ENCODE measurements around the gene ANAPC2.

The ANAPC2 gene

DNA sequence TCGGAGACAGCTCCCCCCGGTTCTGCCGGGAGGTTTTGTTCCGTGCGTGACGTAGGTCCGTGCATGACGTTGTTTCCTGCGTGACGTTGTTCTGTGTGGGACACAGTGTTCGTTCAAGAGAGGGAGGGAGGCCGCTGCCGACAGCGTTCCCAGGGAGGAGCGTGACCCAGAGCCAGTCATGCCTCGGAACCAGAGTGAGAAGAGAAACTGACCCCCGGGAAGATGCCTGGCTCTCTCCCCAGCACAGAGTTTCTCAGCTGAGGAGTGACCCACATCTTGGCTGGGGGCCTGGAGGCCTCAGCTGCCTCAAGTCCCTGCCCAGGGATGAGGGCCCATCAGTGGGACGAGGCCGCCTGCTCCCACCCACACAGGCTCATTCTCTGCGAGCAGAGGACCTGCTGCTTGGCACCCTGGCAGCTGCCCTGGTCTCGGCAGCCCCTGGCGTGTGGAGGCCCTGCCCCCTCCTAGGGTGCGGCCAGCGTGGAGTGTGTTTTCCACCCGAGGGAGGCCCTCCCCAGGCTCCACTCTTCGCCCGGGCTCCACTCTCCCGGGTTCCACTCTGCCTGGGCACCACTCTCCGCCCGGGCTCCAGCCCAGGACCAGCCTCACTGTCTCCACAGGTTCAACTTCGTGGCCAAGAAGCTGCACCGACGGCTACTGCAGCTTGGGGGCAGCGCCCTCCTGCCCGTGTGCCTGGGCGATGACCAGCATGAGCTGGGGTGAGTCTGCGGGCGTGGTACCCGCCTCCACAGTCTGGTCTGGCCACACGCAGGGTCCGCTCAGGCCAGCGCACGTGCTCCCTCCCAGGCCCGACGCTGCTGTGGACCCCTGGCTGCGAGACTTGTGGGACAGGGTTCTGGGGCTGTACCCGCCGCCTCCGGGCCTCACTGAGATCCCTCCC lies 25.1 kb upstream of the ANAPC2 start:
- no peak for DNase-seq

DNA sequence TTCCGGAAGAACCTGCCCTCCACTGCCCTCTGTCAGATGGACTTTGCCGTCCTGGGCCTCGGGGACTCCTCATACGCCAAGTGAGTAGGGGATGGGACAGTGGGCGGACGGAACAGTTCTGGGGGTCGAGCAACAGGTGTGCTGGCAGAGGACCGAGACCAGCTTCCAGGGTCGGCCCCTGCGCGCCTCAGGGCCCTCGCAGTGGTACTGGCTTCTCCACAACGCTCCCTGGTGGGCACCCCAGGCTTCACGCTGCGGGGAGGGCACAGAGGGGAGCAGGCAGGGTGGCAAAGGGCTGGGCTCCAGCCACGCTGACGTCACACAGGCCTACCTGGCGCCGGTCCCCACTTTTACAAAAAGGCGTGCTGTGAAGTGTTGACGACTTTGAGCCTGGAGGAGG lies 24.2 kb upstream of the ANAPC2 start:
- no peak for DNase-seq

DNA sequence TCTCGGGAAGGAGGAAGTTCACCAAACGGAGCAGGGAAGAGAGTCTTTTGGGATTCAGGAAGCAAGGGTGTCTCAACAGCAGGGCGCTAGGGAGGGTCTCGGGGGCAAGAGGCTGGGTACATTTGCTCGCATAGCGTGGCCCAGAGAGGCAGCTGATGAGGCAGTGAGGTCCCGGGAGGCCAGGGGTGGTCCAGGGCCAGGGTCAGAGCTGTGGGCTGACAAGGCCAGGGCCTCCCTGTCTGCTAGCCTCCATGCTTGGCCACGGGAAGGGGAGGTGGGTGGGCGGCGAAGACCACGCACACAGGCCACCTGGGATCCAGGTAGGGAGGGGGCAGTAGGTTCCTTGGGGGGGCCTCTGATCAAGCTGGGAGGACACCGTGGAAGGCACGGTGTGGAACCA lies 23.2 kb upstream of the ANAPC2 start:
- DNase-seq = no peak

DNA sequence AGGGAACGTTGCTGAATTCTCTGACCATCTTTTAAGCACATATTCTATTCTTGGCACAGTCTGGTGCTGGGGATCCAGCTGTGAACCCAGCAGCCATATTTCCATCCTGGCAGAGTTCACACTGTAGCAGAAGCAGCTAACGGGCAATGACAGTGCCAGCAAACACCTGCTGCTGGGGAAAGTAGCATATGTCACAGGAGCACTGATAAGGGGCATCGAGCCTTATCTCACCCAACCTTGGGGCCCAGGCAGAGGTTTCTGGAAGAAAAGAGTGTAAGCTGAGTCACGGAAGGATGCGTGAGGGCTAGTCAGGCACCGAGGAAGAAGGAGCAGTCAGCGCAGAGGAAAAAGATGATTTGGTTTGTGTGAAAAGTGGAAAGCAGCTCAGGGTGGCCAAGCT lies 18.2 kb upstream of the ANAPC2 start:
- DNase-seq = no peak

DNA sequence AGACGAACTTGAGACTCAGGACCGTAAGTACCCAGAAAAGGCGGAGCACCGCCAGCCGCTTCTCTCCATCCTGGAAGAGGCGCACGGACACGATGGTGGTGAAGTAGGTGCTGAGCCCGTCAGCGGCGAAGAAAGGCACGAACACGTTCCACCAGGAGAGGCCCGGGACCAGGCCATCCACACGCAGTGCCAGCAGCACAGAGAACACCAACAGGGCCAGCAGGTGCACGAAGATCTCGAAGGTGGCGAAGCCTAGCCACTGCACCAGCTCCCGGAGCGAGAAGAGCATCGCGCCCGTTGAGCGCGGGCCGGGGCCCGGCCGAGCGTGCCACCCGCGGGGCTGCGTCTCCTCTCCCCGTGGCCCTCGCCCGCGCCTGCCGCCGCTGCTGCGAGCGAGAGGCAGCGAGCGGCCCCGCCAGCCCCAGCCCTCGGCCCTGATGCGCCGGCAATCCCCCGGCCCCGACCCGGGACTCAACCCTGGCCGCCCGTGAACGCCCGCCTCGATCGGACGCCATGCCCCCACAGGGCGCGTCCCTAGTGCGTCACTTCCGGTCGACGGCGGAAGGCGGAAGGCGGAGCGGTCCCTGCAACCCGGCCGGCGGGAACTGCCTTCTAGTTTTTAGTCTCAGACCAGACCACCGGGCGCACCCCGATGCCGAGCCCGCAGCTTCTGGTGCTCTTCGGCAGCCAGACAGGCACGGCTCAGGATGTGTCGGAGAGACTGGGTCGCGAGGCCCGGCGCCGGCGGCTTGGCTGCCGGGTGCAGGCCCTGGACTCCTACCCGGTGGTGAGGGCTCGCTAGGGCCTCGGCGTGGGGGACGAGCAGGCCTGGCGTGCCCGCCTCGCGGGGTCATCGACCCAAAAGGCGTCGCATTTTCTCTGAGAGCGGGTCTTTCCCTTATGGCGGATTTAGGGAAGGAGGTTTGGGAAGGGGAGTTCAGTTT lies 17.0 kb upstream of the ANAPC2 start, which contains the start of the genes NDOR1 and TMEM203:
NDOR1 (plus strand) TSS at position 575 of the 944 bp plus-strand sequence; CDS start at position 653, 78 bp downstream.
TMEM203 (minus strand) TSS at position 523 of the 944 bp plus-strand sequence; CDS start at position 289, 234 bp downstream.
- peak; percentile 99 for DNase-seq

DNA sequence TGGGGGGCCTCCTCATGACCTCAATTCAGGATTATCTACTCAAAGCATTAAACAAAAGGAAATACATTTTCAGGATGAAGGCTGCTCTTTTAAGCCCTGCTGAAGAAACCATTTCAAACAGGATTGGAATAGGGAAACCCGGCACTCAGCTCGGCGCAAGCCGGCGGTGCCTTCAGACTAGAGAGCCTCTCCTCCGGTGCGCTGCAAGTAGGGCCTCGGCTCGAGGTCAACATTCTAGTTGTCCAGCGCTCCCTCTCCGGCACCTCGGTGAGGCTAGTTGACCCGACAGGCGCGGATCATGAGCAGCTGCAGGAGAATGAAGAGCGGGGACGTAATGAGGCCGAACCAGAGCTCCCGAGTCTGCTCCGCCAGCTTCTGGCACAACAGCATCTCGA lies 16.4 kb upstream of the ANAPC2 start:
- DNase-seq = no peak

DNA sequence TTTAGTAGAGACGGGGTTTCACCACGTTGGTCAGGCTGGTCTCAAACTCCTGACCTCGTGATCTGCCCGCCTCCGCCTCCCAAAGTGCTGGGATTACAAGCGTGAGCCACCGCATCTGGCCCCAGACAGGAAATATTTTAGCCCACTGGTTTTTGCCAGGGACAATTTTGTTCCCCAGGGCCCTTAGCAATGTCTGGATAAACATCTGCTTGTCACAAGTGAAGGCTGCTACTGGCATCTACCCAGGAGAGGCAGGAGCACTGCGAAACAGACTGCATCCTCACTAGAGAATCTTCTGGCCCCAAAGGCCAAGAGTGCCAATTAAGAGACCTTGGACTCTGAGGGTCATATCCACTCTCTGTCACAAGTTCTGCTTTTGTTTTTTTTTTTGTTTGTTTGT lies 14.6 kb upstream of the ANAPC2 start:
- DNase-seq = no peak

DNA sequence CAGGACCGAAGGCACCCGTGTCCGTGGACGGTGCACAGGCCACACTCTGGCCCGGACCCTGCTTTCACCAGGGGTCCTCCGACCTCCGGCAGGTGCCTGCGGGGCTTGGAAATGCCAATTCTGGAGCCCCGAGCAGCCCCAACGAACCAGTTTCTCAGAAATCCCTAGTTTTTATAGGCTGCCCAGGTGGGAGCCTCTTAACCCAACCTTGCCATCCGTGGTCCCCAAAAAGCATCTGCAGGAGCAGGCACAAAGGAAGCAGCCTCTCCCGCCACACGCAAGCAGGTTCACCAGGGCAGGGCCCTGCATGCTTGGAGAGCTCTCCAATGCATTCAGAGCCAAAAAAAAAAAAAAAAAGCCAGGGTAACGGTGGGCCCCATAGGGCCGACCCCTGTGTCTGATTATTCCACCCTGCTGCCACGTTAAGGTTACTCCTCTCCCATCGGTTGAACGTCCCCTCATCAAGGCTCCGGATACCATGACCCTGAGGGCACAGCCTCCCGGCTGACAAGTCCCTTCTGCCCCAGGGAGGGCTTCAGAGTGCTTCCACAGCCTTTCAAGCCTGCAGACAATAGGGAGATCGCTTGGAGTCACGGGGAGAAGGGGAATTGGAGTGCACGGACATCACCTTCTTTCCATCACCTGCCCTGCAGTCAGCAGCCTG lies 13.0 kb upstream of the ANAPC2 start:
- no peak for DNase-seq

DNA sequence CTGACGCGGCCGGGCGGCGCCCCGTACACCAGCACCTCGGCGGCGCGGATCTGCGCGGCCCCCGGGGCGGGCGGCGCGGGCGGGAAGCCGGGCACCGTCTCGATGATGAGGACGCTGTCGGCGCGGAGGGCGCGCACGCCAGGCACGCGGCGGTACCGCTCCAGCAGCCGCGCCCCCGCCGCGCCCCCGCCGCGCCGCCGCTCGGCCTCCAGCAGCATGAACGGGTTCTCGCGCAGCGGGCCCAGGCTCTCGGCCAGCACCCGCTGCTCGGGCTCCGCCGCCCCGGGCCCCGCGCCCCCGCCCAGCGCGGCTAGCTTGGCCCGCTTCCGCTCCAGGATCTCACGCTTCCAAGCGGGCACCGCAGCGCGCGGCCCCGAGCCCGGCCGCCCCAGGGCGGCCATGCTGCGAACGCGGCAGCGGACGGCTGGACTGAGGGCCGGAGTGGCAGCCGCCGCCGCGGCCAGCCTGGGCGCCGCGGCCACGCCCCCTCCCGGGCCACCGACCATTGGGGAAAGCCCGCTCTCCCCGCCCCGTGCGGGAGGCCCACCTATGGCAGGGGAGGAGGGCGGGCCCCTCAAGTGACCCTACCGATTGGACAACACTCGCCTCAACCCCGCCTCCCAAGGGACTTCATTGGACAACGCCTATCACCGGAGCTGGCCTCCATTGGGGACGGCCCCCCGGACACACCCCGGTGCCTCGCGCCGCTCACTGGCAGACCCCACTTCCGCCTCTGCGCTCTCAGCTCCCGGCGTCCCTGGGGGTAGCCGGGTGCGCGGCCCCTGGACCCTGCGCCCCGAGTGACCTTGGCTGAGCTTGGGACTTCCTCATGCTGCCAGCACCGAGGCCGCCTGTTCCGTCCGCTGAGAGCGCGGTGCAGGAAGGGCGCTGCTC lies 12.2 kb upstream of the ANAPC2 start, which contains the start of gene TPRN:
TPRN (minus strand) TSS at position 431 of the 894 bp plus-strand sequence; CDS start at position 401, 30 bp downstream.
- DNase-seq = peak; percentile 97

DNA sequence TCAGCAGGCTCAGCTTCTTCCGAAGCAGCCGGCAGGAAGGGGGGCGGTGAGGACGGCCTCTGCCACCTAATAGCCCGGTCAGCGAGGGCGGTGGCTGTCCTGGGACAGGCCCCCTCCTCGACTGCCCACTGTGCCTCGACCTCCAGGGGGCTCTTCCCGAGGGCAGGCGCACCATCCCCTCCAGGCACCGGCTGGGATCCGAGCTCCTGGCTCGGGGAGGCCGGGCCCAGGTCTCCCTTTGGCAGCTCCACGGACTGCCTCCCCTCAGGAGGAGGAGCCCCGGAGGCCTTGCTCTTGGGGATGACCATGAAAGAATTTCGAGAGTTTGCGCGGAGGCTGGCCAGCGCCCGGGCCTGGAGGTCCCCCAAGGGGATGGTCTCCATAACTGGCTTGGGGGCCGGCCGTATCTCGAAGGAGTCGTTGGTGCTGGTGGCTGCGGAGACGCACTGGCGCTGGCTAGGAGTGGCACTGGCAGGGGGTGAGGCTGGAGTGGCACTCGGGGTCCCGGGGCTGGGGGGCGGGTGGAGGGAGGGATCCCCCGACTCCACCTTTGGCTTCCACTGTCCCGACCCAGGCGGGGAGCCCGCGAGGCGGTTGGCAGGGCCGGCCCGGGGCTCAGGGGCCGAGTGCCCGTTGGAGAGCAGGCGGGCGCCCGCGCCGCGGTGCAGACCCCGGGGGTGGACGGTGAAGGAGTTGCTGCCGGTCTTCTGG lies 11.2 kb upstream of the ANAPC2 start:
- DNase-seq = no peak

DNA sequence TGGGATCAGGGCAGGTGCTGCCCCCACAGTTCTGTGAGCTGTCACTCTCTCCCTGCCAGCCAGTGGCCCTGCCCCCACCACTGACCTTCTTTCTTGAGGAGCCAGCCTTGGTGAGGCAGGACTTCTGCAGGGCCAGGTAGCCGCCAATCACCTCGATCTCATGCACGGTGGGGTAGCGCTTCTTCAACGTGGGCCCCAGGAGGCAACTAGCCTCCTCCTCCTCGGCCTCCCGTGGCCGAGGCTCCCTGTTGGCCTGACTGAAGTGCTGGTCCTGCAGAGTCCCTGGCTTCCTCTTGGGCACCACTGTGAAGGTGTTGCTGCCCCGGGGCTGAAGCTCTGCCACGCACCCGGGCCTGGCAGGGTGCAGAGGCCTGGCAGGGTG lies 10.5 kb upstream of the ANAPC2 start:
- DNase-seq = no peak

DNA sequence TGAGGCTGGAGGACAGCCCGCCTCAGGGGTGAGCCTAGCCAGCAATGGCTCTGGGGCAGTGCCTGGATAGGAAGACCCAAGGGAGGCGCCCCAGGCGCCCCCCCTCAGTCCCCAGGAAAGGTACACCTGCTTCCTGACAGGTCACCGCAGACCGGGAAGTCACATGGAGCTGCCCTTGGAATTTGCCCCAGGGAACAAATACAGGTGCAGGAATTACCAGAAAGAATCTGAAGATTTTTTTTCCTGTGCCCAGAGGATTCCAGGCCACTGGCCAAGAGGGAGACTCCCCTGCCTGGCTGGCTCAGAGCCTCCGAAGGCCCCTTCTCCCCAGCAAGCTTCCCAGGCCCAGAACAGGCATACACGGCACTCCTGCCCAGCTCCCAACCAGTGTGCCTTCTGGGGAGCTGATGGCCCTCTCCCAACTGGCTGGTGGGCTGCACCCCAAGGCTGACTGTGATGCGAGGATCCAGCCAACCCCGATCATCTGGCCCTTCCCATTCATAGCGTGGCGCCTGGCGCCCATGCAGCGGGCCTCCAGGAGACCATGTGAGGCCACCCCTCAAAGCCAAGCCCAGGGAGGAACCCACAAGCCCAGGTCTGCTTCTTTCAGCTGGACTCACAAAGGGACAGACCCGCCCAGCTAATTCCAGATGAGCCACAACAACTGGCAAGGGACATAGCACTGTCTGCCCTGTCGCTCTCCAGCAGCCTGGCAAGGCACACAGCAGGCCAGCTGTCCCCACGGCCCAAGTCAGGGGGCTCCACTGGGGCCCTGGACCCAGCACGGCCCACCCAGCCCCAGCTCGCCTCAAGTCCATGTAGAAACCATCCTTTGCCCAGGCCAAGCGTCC lies 9.9 kb upstream of the ANAPC2 start:
- no peak for DNase-seq

DNA sequence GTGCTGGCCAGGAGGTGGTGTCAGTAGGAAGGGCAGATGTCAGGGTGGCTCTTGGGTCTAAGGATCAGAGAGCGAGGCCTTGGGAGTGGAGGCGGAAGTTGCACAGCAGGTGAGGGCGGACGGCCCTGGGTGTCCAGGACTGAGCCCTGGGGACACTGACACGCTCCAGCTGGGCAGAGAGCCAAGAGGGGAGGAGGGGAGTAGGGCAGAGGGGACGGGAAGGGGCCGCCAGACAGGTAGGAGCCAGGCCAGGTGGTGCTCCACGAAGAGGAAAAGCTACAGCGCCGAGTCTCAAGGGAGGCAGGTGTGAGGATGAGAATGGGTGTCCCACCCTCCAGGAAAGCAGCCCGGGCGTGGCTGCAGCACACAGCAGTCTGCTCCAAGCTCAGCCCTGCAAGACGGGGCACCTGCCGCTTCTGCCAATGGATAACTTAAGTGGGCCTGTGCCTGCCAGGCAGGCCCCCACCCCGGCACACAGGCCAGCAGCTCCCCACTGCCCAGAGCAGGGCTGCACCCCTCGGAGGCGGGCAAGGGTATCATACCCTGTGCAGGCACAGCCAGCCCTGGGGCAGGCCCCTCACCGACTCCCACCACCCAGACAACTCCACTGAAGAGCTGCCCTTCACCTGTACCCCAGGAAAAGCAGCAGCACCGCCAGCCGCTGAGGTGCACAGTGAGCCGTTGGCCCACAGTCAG lies 7.3 kb upstream of the ANAPC2 start:
- DNase-seq = no peak

DNA sequence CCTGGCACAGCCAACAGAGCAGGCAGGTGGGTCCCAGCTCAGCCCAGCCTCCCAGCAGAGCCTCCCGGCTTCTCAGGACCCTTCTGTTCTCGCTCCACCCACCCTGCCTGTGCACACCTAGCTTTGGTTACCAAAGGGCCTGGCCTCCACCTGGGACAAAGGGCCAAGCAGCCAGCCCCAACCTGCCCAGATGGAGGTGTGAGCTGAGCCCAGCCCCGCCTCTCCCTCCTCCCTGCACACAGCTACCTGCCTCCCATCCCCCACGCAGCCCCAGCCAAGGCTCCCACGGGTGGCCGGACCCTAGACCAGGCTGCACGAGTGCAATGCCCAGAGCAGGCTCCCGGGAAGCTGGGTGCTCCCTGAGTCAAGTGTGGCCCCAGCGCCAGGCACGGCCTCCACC lies 6.5 kb upstream of the ANAPC2 start:
- DNase-seq = no peak

DNA sequence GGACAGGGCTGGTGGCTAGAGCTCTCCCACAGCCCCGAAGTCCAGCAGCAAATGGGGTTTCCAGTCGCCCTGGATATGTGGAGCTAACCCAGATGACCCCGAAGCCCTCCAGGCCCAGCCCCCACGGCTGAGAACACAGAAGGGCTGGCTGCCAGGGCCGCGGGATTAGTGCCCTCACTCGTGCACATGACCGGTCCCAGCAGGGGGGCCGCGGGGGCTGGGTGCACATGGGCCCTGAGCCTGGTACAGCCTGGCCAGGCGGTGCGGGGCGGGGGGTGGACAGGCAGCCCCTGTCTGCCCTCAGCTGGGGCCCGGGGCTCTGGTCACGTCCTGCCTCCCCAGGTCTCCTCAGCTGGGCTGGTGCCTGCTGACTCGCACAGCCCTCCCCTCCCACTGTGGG lies 6.0 kb upstream of the ANAPC2 start:
- DNase-seq = no peak

DNA sequence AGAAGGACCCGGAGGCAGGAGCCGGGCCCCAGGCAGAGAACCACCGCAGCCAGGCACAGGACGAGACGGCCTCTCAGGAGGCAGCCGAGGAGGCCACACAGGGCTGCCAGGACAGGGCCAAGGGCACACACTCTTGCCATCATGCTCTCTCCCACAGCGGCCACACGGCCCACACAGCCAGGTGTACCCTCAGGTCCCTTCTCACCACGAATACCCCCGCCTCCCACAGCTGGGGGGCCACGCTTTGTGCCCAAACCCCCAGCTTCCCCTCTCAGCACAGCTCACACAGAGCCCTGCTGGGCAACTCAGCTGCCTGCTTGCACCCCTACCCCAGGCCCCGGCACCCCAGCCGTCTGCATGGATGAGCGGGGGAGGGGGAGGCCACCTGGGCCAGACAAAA lies 5.4 kb upstream of the ANAPC2 start:
- DNase-seq = no peak

DNA sequence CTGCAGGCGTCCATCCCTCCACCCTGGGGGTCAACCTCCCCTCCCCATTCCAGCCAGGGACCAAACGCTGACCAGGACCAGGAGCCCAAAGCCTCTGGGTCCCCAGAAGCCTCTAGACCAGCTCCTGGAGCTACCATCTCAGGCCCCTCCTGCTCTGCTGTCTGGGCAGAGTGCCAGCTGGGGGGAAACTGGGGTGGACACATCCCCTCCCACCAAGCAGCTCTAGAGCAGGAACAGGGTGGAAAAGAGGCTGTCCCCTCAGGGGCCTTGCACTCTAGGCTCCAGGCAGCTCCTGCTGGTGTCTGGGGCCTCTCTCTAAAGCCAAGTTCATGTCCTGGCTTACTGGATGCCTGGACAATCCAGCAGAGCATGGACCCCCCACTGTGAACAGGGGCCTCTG lies 4.5 kb upstream of the ANAPC2 start:
- DNase-seq = no peak

DNA sequence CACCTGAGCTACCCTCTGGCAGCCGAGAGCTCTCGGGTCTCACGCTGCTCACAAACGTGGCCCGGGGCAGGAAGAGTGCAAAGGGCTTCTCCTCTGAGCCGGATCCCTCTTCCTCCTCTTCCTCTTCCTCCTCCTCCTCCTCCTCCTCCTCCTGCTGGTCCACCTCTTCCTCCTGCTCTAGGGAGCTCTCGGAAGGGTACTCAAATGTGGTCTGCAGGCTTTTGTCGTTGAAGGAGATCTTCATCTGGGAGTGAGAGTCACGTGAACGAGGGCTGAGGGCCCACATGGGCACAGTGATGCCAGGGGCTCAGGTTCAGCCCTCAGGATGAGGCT lies 4.1 kb upstream of the ANAPC2 start:
- no peak for DNase-seq

DNA sequence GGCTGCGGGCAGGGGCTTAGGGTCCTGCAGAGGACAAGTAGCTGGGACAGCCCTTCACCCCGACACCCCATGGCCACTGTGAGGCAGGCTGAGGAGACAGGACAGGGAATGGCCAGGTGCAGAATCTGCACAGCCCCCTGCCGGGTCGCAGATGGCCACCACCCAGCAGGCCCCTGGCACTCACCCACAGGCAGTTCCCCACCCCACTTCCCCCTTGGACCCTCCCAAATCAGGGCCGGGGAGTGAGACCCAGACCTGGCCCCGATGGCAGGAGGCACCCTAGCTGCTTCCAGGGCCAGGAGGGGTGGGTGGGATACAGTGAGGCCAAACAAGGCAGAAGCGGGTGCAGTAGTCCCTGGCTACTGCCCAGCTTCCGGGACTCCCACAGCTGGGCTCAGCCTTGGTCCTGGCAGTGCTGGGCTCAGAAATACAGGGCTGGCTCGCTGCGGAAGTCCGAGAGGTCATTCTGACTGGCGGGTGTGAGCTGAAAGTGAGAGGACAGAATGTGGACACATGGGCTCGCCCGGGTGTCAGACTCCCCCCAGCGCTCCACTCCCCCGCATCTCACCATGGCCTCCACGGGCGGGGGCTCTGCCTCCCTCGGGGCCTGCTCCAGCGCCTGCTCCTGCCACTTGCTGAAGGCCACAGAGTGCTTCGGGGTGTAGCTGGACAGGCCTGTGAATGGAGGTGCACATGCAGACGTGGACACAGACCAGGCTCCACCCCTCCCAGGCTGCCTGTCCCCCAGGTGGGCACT lies 3.5 kb upstream of the ANAPC2 start:
- DNase-seq = no peak

Measured in activated CD8-positive, alpha-beta memory T cell treated with anti-CD3 and anti-CD28 coated beads, Interleukin-2, amount 50 U/mL, for 48 hours (primary cell).